Ovary (tissue), 9 donors: ENCODE results near the gene LSP1. TPM values are rescaled to one million over a fixed set of nuclear protein-coding genes. Genes with fewer than 3 reads are reported as not detected.
A peak's percentile ranks its signal among the peaks of the same experiment; 100 is the strongest.

Experiments used
- DNase-seq, 5 donors: peaks; one replicate each; pipeline ENCODE4 v3.0.0-alpha.2; 2019 to 2020
- H3K27ac ChIP-seq, 2 donors: fragments of 200-600 bp; one replicate each; pipeline versions ENCODE4 v1.5.1 to v1.8.0; 2019 to 2022
- H3K27me3 ChIP-seq: fragments of 200-600 bp; one replicate; pipeline ENCODE4 v1.8.0; 2022
- H3K36me3 ChIP-seq: fragments of 200-600 bp; sonication (generic); one replicate; pipeline ENCODE4 v1.5.1; 2019
- H3K4me1 ChIP-seq: one replicate; pipeline ENCODE4 v1.8.1; 2013; ENCODE audit warnings: mild to moderate bottlenecking, moderate library complexity; ENCODE audit not compliant: insufficient read depth
- H3K4me3 ChIP-seq: fragments of 200-600 bp; sonication (generic); one replicate; pipeline ENCODE4 v1.5.1; 2017
- H3K9me3 ChIP-seq, 2 donors: fragments of 200-600 bp in 1 of 2; sonication (generic) in 1 of 2; one replicate each; pipeline versions ENCODE4 v1.5.1 to v1.8.1; 2013 to 2019; ENCODE audit warnings: mild to moderate bottlenecking in 1 of 2, moderate library complexity in 1 of 2
- CTCF ChIP-seq, 3 donors: fragments of 450-650 bp in 2 of 3; fragments of 200-600 bp in 1 of 3; IDR thresholded peaks; one replicate each; pipeline versions ENCODE4 v1.5.1 to v1.8.0; 2016 to 2022; ENCODE audit warnings: antibody characterized with exemption in 3 of 3, mild to moderate bottlenecking in 1 of 3
- EP300 ChIP-seq: sonication (generic); formaldehyde crosslinking; IDR thresholded peaks from one replicate; pipeline ENCODE4 v1.6.1; 2017; ENCODE audit warnings: antibody characterized with exemption
- POLR2A ChIP-seq: fragments of 450-650 bp; IDR thresholded peaks from one replicate; pipeline ENCODE4 v1.6.1; 2017; ENCODE audit warnings: antibody characterized with exemption, mild to moderate bottlenecking, moderate library complexity
- WGBS, 3 donors: extraction: QIAGEN DNeasy Blood & Tissue Kit in 1 of 3; methylation state at CpG; one replicate each; pipeline versions ENCODE4 v1.1.5 to v1.1.7; 2013 to 2017; 5-methylcytosine and 5-hydroxymethylcytosine counted together
- intact Hi-C, 4 donors: fragments of 100-400 bp; cut with DNase I; formaldehyde crosslinking; loops; one replicate each; pipeline versions ENCODE4 v1.11.0 to v1.15.1; 2022 to 2023
- polyA plus RNA-seq, 2 donors: library from polyadenylated mRNA; stranded (reverse); fragments of 200-250 nt in 1 of 2; fragments of 350-450 nt in 1 of 2; fragmentation: Illumina TruSeq in 1 of 2; extraction: RNeasy Lipid Tissue Mini Kit (QIAGEN cat#74804) in 1 of 2; gene quantifications; one replicate each; pipeline ENCODE4 v1.2.3, GENCODE V29; 2013 to 2014
- total RNA-seq, 7 donors: library from RNA; depleted of rRNA in 2 of 7; stranded (reverse); fragments of >200 nt in 2 of 7; fragmentation: NEBNext Ultra II Directional in 3 of 7; extraction: Animal tissue kit (Norgen Biotek cat#: 25700) in 3 of 7; gene quantifications; one replicate each; pipeline versions ENCODE4 v1.1.0 to v1.2.4, GENCODE V29; 2016 to 2023
- donor health status: DM: no; HTN: no; CAD: no; lungs with moderate emphysema.
- donor health status: DM: no; HTN: no; CAD: no.
- donor health status: Bipolar disorder and iron deficiency.
- donor health status: DM: yes; HTN: yes; CAD: no.
- donor health status: DM: no; HTN: no; CAD: no.
- donor health status: DM: yes; HTN: yes; CAD: no.

The LSP1 gene
- total and polyA plus RNA-seq, 9 donors = 3.5 to 22.0 (median 9.0) TPM

- Histone ChIP-seq H3K4me3 (no peak overlapping the region), H3K36me3 (no peaks in the 10 kb centered on the region), H3K4me1 (peaks cover 2% of the 10 kb centered on the region), H3K27ac (no peak overlapping the region), H3K27me3 (no peaks in the 10 kb centered on the region), H3K9me3 (no peaks in the 10 kb centered on the region)
- DNase-seq = peak in 3 of 5 donors; percentile 16 to 60 (median 23)
- WGBS, 3 donors = 84 to 89% (median 84%) methylated on average over 29 to 30 of the region's 30 CpGs
- intact Hi-C loops = no loop called here
- no peak for TF ChIP-seq EP300
- no peak for TF ChIP-seq POLR2A
- no peak for TF ChIP-seq CTCF (IDR thresholded peaks at IDR 0.05)
These were observed 25.5 kb downstream of the LSP1 start for GRCh38 chr11:1878137-1879031.

- H3K27ac ChIP-seq = no peak overlapping the region
- H3K4me1 ChIP-seq = peaks cover 2% of the 10 kb centered on the region
- H3K36me3 ChIP-seq = no peaks in the 10 kb centered on the region
- H3K27me3 ChIP-seq = no peaks in the 10 kb centered on the region
- peak in 3 of 5 donors; percentile 7 to 39 (median 13) for DNase-seq
- TF ChIP-seq EP300 = no peak
- no peak for TF ChIP-seq POLR2A
- TF ChIP-seq CTCF (IDR thresholded peaks at IDR 0.05) = no peak
- WGBS, 3 donors = 84 to 94% (median 88%) methylated on average over 13 of the region's 13 CpGs
- no peaks in the 10 kb centered on the region for H3K9me3 ChIP-seq
- intact Hi-C loops = no loop called here
- no peak overlapping the region for H3K4me3 ChIP-seq
These were observed 26.6 kb downstream of the LSP1 start for GRCh38 chr11:1879342-1879940.

- peaks cover 2% of the 10 kb centered on the region for H3K4me1 ChIP-seq
- TF ChIP-seq CTCF (IDR thresholded peaks at IDR 0.05) = no peak
- TF ChIP-seq EP300 = no peak
- TF ChIP-seq POLR2A = no peak
These were observed 27.2 kb downstream of the LSP1 start for GRCh38 chr11:1879941-1880720.

More at GRCh38 chr11:1879941-1880720, 27.2 kb downstream of the LSP1 start:
- Histone ChIP-seq H3K4me3 (no peak overlapping the region), H3K27ac (peak overlapping the region; percentile 16 to 75), H3K9me3 (no peaks in the 10 kb centered on the region), H3K36me3 (no peaks in the 10 kb centered on the region), H3K27me3 (no peaks in the 10 kb centered on the region)
- DNase-seq = peak; percentile 51 to 82 (median 55)
- WGBS, 3 donors = 72 to 77% (median 77%) methylated on average over 25 to 32 of the region's 32 CpGs
- intact Hi-C loops = loop anchor here in 3 of 4 donors (5.0 kb wide), 5 partner anchors 37 to 272 kb away; partner anchors contain the start of genes TNNI2 (in 1 of the 3) and TNNT3 (in 1 of the 3)
